Astrocyte (in vitro differentiated cells and primary cell): ENCODE data around the gene DNASE1L2. TPM values are rescaled to one million over a fixed set of nuclear protein-coding genes. Genes with fewer than 3 reads are reported as not detected.

ENCODE experiments used
- DNase-seq: peaks from one replicate; pipeline ENCODE4 v3.0.0-alpha.2; 2010; ENCODE audit warnings: low read depth
- FAIRE-seq: peaks from 2 replicates; lab custom pipeline; 2011; peaks lifted over from hg19 to GRCh38; lab: Jason Lieb, UNC
- H2AFZ ChIP-seq: 2 replicates; pipeline ENCODE4 v1.6.0; 2012; ENCODE audit warnings: low read depth, low read length, inconsistent platforms
- H3K27ac ChIP-seq: 2 replicates; pipeline ENCODE4 v1.5.1; 2011; ENCODE audit warnings: low read depth, low read length, inconsistent platforms
- H3K27me3 ChIP-seq: 2 replicates; pipeline ENCODE4 v1.6.0; 2011; ENCODE audit warnings: low read length, inconsistent platforms; ENCODE audit not compliant: insufficient read depth
- H3K36me3 ChIP-seq: 2 replicates; pipeline ENCODE4 v1.5.1; 2011; ENCODE audit warnings: low read length, inconsistent platforms; ENCODE audit not compliant: insufficient read depth
- H3K4me1 ChIP-seq: 2 replicates; pipeline ENCODE4 v1.5.1; 2011; ENCODE audit warnings: low read length, inconsistent platforms; ENCODE audit not compliant: insufficient read depth
- H3K4me2 ChIP-seq: 2 replicates; pipeline ENCODE4 v1.6.0; 2012; ENCODE audit warnings: low read length, inconsistent platforms
- H3K4me3 ChIP-seq: 2 replicates; pipeline ENCODE4 v1.5.1; 2011; ENCODE audit warnings: low read depth, mild to moderate bottlenecking, low read length, inconsistent platforms; ENCODE audit not compliant: insufficient read depth
- H3K79me2 ChIP-seq: 2 replicates; pipeline ENCODE4 v1.6.0; 2012; ENCODE audit warnings: mild to moderate bottlenecking, low read length, inconsistent platforms; ENCODE audit not compliant: insufficient read depth
- H3K9ac ChIP-seq: 2 replicates; pipeline ENCODE4 v1.6.0; 2012; ENCODE audit warnings: mild to moderate bottlenecking, low read length, inconsistent platforms
- H3K9me3 ChIP-seq: 2 replicates; pipeline ENCODE4 v1.5.1; 2012; ENCODE audit warnings: low read depth, mild to moderate bottlenecking, low read length, inconsistent platforms; ENCODE audit not compliant: insufficient read depth
- H4K20me1 ChIP-seq: 2 replicates; pipeline ENCODE4 v1.6.0; 2012; ENCODE audit warnings: low read length, inconsistent platforms; ENCODE audit not compliant: insufficient read depth
- H3K27ac Mint-ChIP-seq: one replicate; pipeline ENCODE4 v1.8.0; 2021; ENCODE audit warnings: mild to moderate bottlenecking, mixed read lengths; ENCODE audit not compliant: unreplicated experiment
- H3K27me3 Mint-ChIP-seq: one replicate; pipeline ENCODE4 v1.8.0; 2021; ENCODE audit warnings: low read depth, mixed read lengths; ENCODE audit not compliant: unreplicated experiment
- H3K36me3 Mint-ChIP-seq: one replicate; pipeline ENCODE4 v1.8.0; 2021; ENCODE audit warnings: low read depth, mixed read lengths; ENCODE audit not compliant: unreplicated experiment
- H3K4me1 Mint-ChIP-seq: one replicate; pipeline ENCODE4 v1.8.0; 2021; ENCODE audit warnings: low read depth, mixed read lengths; ENCODE audit not compliant: unreplicated experiment
- H3K4me3 Mint-ChIP-seq: one replicate; pipeline ENCODE4 v1.8.0; 2021; ENCODE audit warnings: mild to moderate bottlenecking, moderate library complexity, mixed read lengths; ENCODE audit not compliant: unreplicated experiment
- H3K9me3 Mint-ChIP-seq: one replicate; pipeline ENCODE4 v1.8.0; 2021; ENCODE audit warnings: mild to moderate bottlenecking, mixed read lengths; ENCODE audit not compliant: unreplicated experiment
- CTCF ChIP-seq: IDR thresholded peaks from 2 replicates; pipeline ENCODE4 v1.5.1; 2011; ENCODE audit warnings: low read depth, mild to moderate bottlenecking, inconsistent platforms, low read length, moderate library complexity; ENCODE audit not compliant: insufficient read depth
- EZH2 ChIP-seq: IDR thresholded peaks from 2 replicates; pipeline ENCODE4 v1.6.1; 2012; ENCODE audit warnings: mild to moderate bottlenecking, low read length, inconsistent platforms; ENCODE audit not compliant: insufficient read depth
- total RNA-seq: library from RNA; stranded (reverse); gene quantifications from 2 replicates; pipeline ENCODE4 v1.2.1, GENCODE V29; 2021

The DNASE1L2 gene
- total RNA-seq, 1 donor from 2014 or later = 1.3 TPM

GRCh38 chr16:2205967-2206313, 30.3 kb upstream of the DNASE1L2 start:
- Mint-ChIP-seq H3K4me1 (peaks cover 4% of the 10 kb centered on the region), H3K9me3 (peaks cover 7% of the 10 kb centered on the region), H3K27ac (peak overlapping the region; percentile 4), H3K4me3 (peak overlapping the region; percentile 81), H3K27me3 (peaks cover 9% of the 10 kb centered on the region), H3K36me3 (peaks cover 4% of the 10 kb centered on the region)
- peak overlapping the region; percentile 100 for H3K4me2 ChIP-seq
- H3K27ac ChIP-seq = peak overlapping the region; percentile 95
- H2AFZ ChIP-seq = peak overlapping the region; percentile 96
- no peaks in the 10 kb centered on the region for H3K36me3 ChIP-seq
- H3K79me2 ChIP-seq = peaks cover 18% of the 10 kb centered on the region
- H3K9me3 ChIP-seq = no peaks in the 10 kb centered on the region
- TF ChIP-seq CTCF (no peak), EZH2 (no peak)
- DNase-seq (no peak), FAIRE-seq (no peak)
- peak overlapping the region; percentile 81 for H3K4me3 ChIP-seq
- no peaks in the 10 kb centered on the region for H3K27me3 ChIP-seq
- H4K20me1 ChIP-seq = peaks cover 8% of the 10 kb centered on the region
- H3K9ac ChIP-seq = peak overlapping the region; percentile 96
- H3K4me1 ChIP-seq = peaks cover 11% of the 10 kb centered on the region

- Mint-ChIP-seq H3K4me3 (peak overlapping the region; percentile 81), H3K27ac (peak overlapping the region; percentile 4), H3K27me3 (peaks cover 9% of the 10 kb centered on the region), H3K36me3 (peaks cover 4% of the 10 kb centered on the region), H3K9me3 (peaks cover 7% of the 10 kb centered on the region), H3K4me1 (peaks cover 4% of the 10 kb centered on the region)
- Histone ChIP-seq H2AFZ (no peak overlapping the region), H4K20me1 (peaks cover 11% of the 10 kb centered on the region), H3K4me3 (peak overlapping the region; percentile 81), H3K79me2 (peaks cover 18% of the 10 kb centered on the region), H3K9ac (peak overlapping the region; percentile 96), H3K27me3 (no peaks in the 10 kb centered on the region), H3K36me3 (no peaks in the 10 kb centered on the region), H3K9me3 (no peaks in the 10 kb centered on the region), H3K4me1 (peaks cover 11% of the 10 kb centered on the region), H3K4me2 (peak overlapping the region; percentile 100), H3K27ac (no peak overlapping the region)
- no peak for TF ChIP-seq EZH2
- no peak for TF ChIP-seq CTCF
- FAIRE-seq (no peak), DNase-seq (no peak)
Measured at GRCh38 chr16:2206420-2206779, 29.8 kb upstream of the DNASE1L2 start.

GRCh38 chr16:2206780-2207433, 29.3 kb upstream of the DNASE1L2 start:
- H3K27me3 Mint-ChIP-seq = peaks cover 7% of the 10 kb centered on the region
- H3K36me3 Mint-ChIP-seq = peaks cover 4% of the 10 kb centered on the region
- no peaks in the 10 kb centered on the region for H3K9me3 ChIP-seq
- no peak overlapping the region for H3K9ac ChIP-seq
- H4K20me1 ChIP-seq = peaks cover 11% of the 10 kb centered on the region
- peaks cover 4% of the 10 kb centered on the region for H3K4me1 Mint-ChIP-seq
- no peak overlapping the region for H3K27ac ChIP-seq
- DNase-seq = no peak
- peaks cover 4% of the 10 kb centered on the region for H3K9me3 Mint-ChIP-seq
- H3K27me3 ChIP-seq = no peaks in the 10 kb centered on the region
- H2AFZ ChIP-seq = no peak overlapping the region
- peak overlapping the region; percentile 100 for H3K4me2 ChIP-seq
- H3K36me3 ChIP-seq = no peaks in the 10 kb centered on the region
- H3K4me3 ChIP-seq = no peak overlapping the region
- H3K27ac Mint-ChIP-seq = no peak overlapping the region
- peaks cover 22% of the 10 kb centered on the region for H3K79me2 ChIP-seq
- peak overlapping the region; percentile 81 for H3K4me3 Mint-ChIP-seq
- no peak for FAIRE-seq
- H3K4me1 ChIP-seq = peaks cover 11% of the 10 kb centered on the region
- TF ChIP-seq CTCF (no peak), EZH2 (no peak)
